ENCODE data around the gene CACNA1G.

The CACNA1G gene

DNA sequence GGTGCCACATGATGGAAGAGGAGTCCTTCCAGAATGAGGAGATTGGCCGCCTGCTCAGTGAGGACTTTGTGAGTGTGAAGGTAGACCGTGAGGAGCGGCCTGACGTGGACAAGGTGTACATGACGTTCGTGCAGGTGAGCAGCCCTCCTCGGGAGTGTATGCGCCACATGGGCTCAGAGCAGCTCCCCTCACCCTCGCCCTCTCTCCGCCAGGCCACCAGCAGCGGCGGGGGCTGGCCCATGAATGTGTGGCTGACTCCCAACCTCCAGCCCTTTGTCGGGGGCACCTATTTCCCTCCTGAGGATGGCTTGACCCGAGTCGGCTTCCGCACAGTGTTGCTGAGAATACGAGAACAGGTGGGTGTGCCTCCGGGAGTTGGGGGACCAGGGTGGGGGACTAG lies 11.7 kb upstream of the CACNA1G start:
- no peak overlapping the region for H2AFZ ChIP-seq (ENCODE audit: low read depth, low read length)
- no peak overlapping the region for H3K27ac ChIP-seq (ENCODE audit: low read length)
- H3K4me2 ChIP-seq (ENCODE audit: insufficient read depth, low read length) = no peak overlapping the region
- no peaks in the 10 kb centered on the region for H3K79me2 ChIP-seq (ENCODE audit: insufficient read depth, low read length)
- H3K36me3 ChIP-seq (ENCODE audit: insufficient read depth, low read length) = no peaks in the 10 kb centered on the region
- ATAC-seq (ENCODE audit: insufficient read depth, low read depth) = no peak
- peaks cover 18% of the 10 kb centered on the region for H3K4me1 ChIP-seq (ENCODE audit: insufficient read depth, low read length)
- H3K27me3 ChIP-seq (ENCODE audit: insufficient read depth, low read length, poor library complexity) = no peaks in the 10 kb centered on the region
- no peak for TF ChIP-seq EZH2 (IDR thresholded peaks at IDR 0.05; ENCODE audit: borderline replicate concordance, low read depth, low read length, severe bottlenecking)
- no peaks in the 10 kb centered on the region for H4K20me1 ChIP-seq (ENCODE audit: insufficient read depth, low read length)
- no peak overlapping the region for H3K9ac ChIP-seq (ENCODE audit: low read depth, low read length)
- DNase-seq = no peak
- H3K4me3 ChIP-seq (ENCODE audit: low read depth in 1 of 2, low read length in 2 of 2) = no peak overlapping the region
- H3K9me3 ChIP-seq (ENCODE audit: insufficient read depth, low read length, severe bottlenecking) = no peaks in the 10 kb centered on the region

GRCh38 chr17:50549256-50549941 lies 11.1 kb upstream of the CACNA1G start:
- ATAC-seq (ENCODE audit: insufficient read depth, low read depth) = no peak
- H3K27ac ChIP-seq (ENCODE audit: low read length) = no peak overlapping the region

DNA sequence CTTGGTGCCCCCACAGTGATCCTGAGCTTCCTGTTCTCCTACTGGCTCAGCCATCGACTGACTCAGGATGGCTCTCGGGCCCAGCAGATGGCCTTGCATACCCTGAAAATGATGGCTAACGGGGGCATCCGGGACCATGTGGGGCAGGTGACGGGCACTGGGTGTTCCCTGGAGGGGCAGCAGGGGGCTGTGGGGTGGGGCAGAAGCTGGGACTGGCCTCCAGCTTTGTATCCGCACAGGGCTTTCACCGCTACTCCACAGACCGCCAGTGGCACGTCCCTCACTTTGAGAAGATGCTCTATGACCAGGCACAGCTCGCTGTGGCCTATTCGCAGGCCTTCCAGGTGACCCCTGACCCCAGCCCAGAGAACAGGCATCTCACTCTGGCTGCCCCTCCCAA lies 10.5 kb upstream of the CACNA1G start:
- Histone ChIP-seq H3K9ac (ENCODE audit: low read depth, low read length) (no peak overlapping the region), H4K20me1 (ENCODE audit: insufficient read depth, low read length) (no peaks in the 10 kb centered on the region), H3K79me2 (ENCODE audit: insufficient read depth, low read length) (no peaks in the 10 kb centered on the region), H3K9me3 (ENCODE audit: insufficient read depth, low read length, severe bottlenecking) (no peaks in the 10 kb centered on the region), H3K27me3 (ENCODE audit: insufficient read depth, low read length, poor library complexity) (no peaks in the 10 kb centered on the region), H3K4me3 (ENCODE audit: low read depth in 1 of 2, low read length in 2 of 2) (no peak overlapping the region), H3K36me3 (ENCODE audit: insufficient read depth, low read length) (no peaks in the 10 kb centered on the region), H3K4me1 (ENCODE audit: insufficient read depth, low read length) (peaks cover 18% of the 10 kb centered on the region), H3K27ac (ENCODE audit: low read length) (no peak overlapping the region), H2AFZ (ENCODE audit: low read depth, low read length) (no peak overlapping the region), H3K4me2 (ENCODE audit: insufficient read depth, low read length) (no peak overlapping the region)
- no peak for TF ChIP-seq EZH2 (IDR thresholded peaks at IDR 0.05; ENCODE audit: borderline replicate concordance, low read depth, low read length, severe bottlenecking)
- TF ChIP-seq CTCF (IDR thresholded peaks at IDR 0.05; ENCODE audit: borderline replicate concordance, extremely low read depth, low read length, poor library complexity, severe bottlenecking) = no peak
- DNase-seq (no peak), ATAC-seq (ENCODE audit: insufficient read depth, low read depth) (no peak)

More at GRCh38 chr17:50549256-50549941, 11.1 kb upstream of the CACNA1G start:
- H3K4me3 ChIP-seq (ENCODE audit: low read depth in 1 of 2, low read length in 2 of 2) = no peak overlapping the region
- no peaks in the 10 kb centered on the region for H3K79me2 ChIP-seq (ENCODE audit: insufficient read depth, low read length)
- no peak overlapping the region for H3K9ac ChIP-seq (ENCODE audit: low read depth, low read length)
- TF ChIP-seq EZH2 (IDR thresholded peaks at IDR 0.05; ENCODE audit: borderline replicate concordance, low read depth, low read length, severe bottlenecking) (no peak), CTCF (IDR thresholded peaks at IDR 0.05; ENCODE audit: borderline replicate concordance, extremely low read depth, low read length, poor library complexity, severe bottlenecking) (no peak)
- no peaks in the 10 kb centered on the region for H3K36me3 ChIP-seq (ENCODE audit: insufficient read depth, low read length)
- no peak overlapping the region for H3K4me2 ChIP-seq (ENCODE audit: insufficient read depth, low read length)
- H3K4me1 ChIP-seq (ENCODE audit: insufficient read depth, low read length) = peaks cover 18% of the 10 kb centered on the region
- H2AFZ ChIP-seq (ENCODE audit: low read depth, low read length) = no peak overlapping the region
- no peaks in the 10 kb centered on the region for H3K27me3 ChIP-seq (ENCODE audit: insufficient read depth, low read length, poor library complexity)
- no peaks in the 10 kb centered on the region for H3K9me3 ChIP-seq (ENCODE audit: insufficient read depth, low read length, severe bottlenecking)
- no peak for DNase-seq
- no peaks in the 10 kb centered on the region for H4K20me1 ChIP-seq (ENCODE audit: insufficient read depth, low read length)

DNA sequence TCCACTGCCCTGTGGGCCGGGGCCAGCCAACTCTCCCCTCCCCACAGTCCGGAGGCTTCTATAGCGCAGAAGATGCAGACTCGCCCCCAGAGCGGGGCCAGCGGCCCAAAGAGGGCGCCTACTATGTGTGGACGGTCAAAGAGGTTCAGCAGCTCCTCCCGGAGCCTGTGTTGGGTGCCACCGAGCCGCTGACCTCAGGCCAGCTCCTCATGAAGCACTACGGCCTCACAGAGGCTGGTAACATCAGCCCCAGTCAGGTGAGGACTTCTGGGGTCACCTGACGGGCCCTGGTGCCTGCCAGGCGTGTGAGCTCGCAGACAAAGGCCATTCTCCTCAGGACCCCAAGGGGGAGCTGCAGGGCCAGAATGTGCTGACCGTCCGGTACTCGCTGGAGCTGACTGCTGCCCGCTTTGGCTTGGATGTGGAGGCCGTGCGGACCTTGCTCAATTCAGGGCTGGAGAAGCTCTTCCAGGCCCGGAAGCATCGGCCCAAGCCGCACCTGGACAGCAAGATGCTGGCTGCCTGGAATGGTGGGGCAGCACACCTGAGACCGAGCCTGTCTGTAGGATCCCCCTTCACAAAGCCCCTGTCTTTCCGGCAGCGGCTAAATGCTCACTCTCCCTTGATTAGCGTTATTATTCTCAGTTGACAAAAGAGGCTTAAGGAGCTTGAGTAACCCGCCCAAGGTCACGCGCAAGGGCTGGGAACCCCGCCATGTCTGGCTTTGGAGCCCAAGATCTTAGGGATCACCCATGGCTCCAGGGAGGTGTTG lies 9.7 kb upstream of the CACNA1G start:
- Histone ChIP-seq H3K4me3 (ENCODE audit: low read depth in 1 of 2, low read length in 2 of 2) (no peak overlapping the region), H3K27ac (ENCODE audit: low read length) (no peak overlapping the region), H3K4me1 (ENCODE audit: insufficient read depth, low read length) (peaks cover 18% of the 10 kb centered on the region), H4K20me1 (ENCODE audit: insufficient read depth, low read length) (no peaks in the 10 kb centered on the region), H2AFZ (ENCODE audit: low read depth, low read length) (no peak overlapping the region), H3K27me3 (ENCODE audit: insufficient read depth, low read length, poor library complexity) (no peaks in the 10 kb centered on the region), H3K9ac (ENCODE audit: low read depth, low read length) (no peak overlapping the region), H3K4me2 (ENCODE audit: insufficient read depth, low read length) (no peak overlapping the region), H3K36me3 (ENCODE audit: insufficient read depth, low read length) (no peaks in the 10 kb centered on the region), H3K9me3 (ENCODE audit: insufficient read depth, low read length, severe bottlenecking) (no peaks in the 10 kb centered on the region), H3K79me2 (ENCODE audit: insufficient read depth, low read length) (no peaks in the 10 kb centered on the region)
- DNase-seq (no peak), ATAC-seq (ENCODE audit: insufficient read depth, low read depth) (no peak)
- TF ChIP-seq CTCF (IDR thresholded peaks at IDR 0.05; ENCODE audit: borderline replicate concordance, extremely low read depth, low read length, poor library complexity, severe bottlenecking) (peak; percentile 49), EZH2 (IDR thresholded peaks at IDR 0.05; ENCODE audit: borderline replicate concordance, low read depth, low read length, severe bottlenecking) (no peak)
